ENCODE measurements around the gene DNM3. TPM values are rescaled to one million over a fixed set of nuclear protein-coding genes. Genes with fewer than 3 reads are reported as not detected.

Gene DNM3
- total RNA-seq, 1 experiment from 2014 or later: 0.11 TPM

- ChIA-PET CTCF (no interaction called here), POLR2A (no interaction called here)
- peaks cover 14% of the 10 kb centered on the region for H3K4me1 Mint-ChIP-seq (ENCODE audit: low read depth, unreplicated experiment)
- H3K4me3 Mint-ChIP-seq (ENCODE audit: unreplicated experiment): no peak overlapping the region
- no peaks in the 10 kb centered on the region for H3K9me3 Mint-ChIP-seq (ENCODE audit: unreplicated experiment)
- no peaks in the 10 kb centered on the region for H3K9me3 ChIP-seq
- H3K36me3 Mint-ChIP-seq (ENCODE audit: insufficient read depth, unreplicated experiment): peaks cover 5% of the 10 kb centered on the region
- no peaks in the 10 kb centered on the region for H3K36me3 ChIP-seq (ENCODE audit: control insufficient read depth, insufficient read depth, low read length)
- TF ChIP-seq CTCF (IDR thresholded peaks at IDR 0.05; ENCODE audit: insufficient read depth in 1 of 2, low read depth in 1 of 2, low read length in 1 of 2, severe bottlenecking in 1 of 2, unreplicated experiment in 1 of 2): no peak
- intact Hi-C loops (cut with micrococcal nuclease; ENCODE audit: unreplicated experiment): no loop called here
- H3K27me3 ChIP-seq (replicated peaks; ENCODE audit: control insufficient read depth, insufficient read depth, low read length): no peaks in the 10 kb centered on the region
- no TSS peak for BruUV-seq (replicated peaks)
- H3K4me3 ChIP-seq (ENCODE audit: low read depth, low read length): no peak overlapping the region
- no peak for DNase-seq
- 0 out of 2 replicates have a peak, but pooled peaks cover 3% of the 10 kb centered on the region for H3K4me1 ChIP-seq
- H3K27ac Mint-ChIP-seq (ENCODE audit: unreplicated experiment): no peak overlapping the region
- H3K27me3 Mint-ChIP-seq (ENCODE audit: insufficient read depth, unreplicated experiment): no peaks in the 10 kb centered on the region
These were observed 549.0 kb downstream of the DNM3 start for GRCh38 chr1:172390301-172390682.

DNA sequence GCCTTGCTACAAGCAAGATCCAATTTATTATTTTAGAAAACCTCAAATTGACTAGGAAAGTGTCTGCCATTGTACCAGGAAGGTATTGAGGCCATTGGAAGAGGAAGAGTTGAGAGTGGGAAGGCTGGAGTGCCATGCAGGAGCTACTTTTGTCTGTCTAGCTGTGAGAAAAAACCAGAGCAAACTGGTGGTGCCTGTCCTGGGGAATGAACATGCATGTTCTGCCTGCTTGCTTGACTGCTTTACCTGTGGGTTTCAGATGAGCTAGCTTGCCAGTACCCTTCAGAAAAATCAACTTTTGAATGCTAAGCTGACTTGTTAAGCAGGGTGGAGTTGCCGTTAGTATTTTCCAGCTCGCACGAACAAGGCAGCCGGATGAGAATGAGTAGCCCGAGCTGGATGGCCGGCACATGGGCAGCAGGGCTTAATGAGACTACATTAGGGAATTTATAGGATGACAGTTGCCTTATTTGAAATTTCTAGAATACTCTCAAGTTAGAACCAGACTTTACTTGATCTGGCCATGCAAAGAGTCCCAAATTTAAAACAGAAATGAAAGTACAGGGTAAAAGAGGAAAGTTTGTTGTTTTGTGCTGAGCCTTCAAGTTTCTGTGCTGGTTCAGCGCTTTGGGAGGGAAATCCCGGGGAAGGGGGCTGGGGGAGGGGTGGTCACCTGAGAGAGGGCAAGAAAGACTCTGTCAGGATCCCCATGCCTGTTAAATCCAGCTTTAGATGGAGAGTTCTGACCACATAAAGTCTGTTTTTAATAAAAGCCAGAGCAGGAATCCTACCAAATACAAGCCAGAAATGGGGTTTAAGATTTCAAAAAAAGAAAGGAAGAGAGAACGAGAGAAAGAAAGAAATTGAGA lies 549.6 kb downstream of the DNM3 start:
- no peak for TF ChIP-seq CTCF (IDR thresholded peaks at IDR 0.05; ENCODE audit: insufficient read depth in 1 of 2, low read depth in 1 of 2, low read length in 1 of 2, severe bottlenecking in 1 of 2, unreplicated experiment in 1 of 2)
- POLR2A ChIA-PET: no interaction called here
- H3K27me3 Mint-ChIP-seq (ENCODE audit: insufficient read depth, unreplicated experiment): no peaks in the 10 kb centered on the region
- Histone ChIP-seq H3K4me1 (0 out of 2 replicates have a peak, but pooled peaks cover 3% of the 10 kb centered on the region), H3K4me3 (ENCODE audit: low read depth, low read length) (no peak overlapping the region), H3K27me3 (replicated peaks; ENCODE audit: control insufficient read depth, insufficient read depth, low read length) (no peaks in the 10 kb centered on the region), H3K9me3 (no peaks in the 10 kb centered on the region), H3K36me3 (ENCODE audit: control insufficient read depth, insufficient read depth, low read length) (no peaks in the 10 kb centered on the region)
- no peak for DNase-seq
- H3K9me3 Mint-ChIP-seq (ENCODE audit: unreplicated experiment): no peaks in the 10 kb centered on the region
- no peak overlapping the region for H3K4me3 Mint-ChIP-seq (ENCODE audit: unreplicated experiment)
- CTCF ChIA-PET: no interaction called here
- H3K36me3 Mint-ChIP-seq (ENCODE audit: insufficient read depth, unreplicated experiment): peaks cover 5% of the 10 kb centered on the region
- H3K4me1 Mint-ChIP-seq (ENCODE audit: low read depth, unreplicated experiment): peaks cover 14% of the 10 kb centered on the region
- intact Hi-C loops (cut with micrococcal nuclease; ENCODE audit: unreplicated experiment): no loop called here
- BruUV-seq (replicated peaks): no TSS peak
- no peak overlapping the region for H3K27ac Mint-ChIP-seq (ENCODE audit: unreplicated experiment)

DNA sequence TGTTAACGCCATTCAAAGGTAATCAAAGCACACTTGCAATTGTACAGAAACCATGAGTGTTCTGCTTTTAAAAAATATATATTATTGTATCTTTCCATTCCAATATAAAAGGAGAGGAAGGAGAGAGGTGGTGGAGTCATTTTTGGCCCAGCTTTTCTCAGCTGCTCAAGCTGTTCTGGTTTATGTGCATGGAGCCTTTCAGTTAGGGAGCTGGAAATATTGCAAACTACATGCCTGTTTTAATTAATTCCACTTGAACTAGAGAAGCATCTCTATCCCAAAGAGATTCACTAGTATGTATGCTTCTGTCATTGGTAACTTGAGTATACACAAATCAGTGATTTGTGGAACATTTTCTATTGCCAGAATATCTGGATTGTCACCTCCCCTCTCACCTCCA lies 550.7 kb downstream of the DNM3 start:
- DNase-seq: no peak
- Mint-ChIP-seq H3K9me3 (ENCODE audit: unreplicated experiment) (no peaks in the 10 kb centered on the region), H3K4me3 (ENCODE audit: unreplicated experiment) (no peak overlapping the region), H3K36me3 (ENCODE audit: insufficient read depth, unreplicated experiment) (peaks cover 5% of the 10 kb centered on the region), H3K4me1 (ENCODE audit: low read depth, unreplicated experiment) (peaks cover 14% of the 10 kb centered on the region), H3K27me3 (ENCODE audit: insufficient read depth, unreplicated experiment) (no peaks in the 10 kb centered on the region), H3K27ac (ENCODE audit: unreplicated experiment) (no peak overlapping the region)
- no TSS peak for BruUV-seq (replicated peaks)
- H3K27me3 ChIP-seq (replicated peaks; ENCODE audit: control insufficient read depth, insufficient read depth, low read length): no peaks in the 10 kb centered on the region
- TF ChIP-seq CTCF (IDR thresholded peaks at IDR 0.05; ENCODE audit: insufficient read depth in 1 of 2, low read depth in 1 of 2, low read length in 1 of 2, severe bottlenecking in 1 of 2, unreplicated experiment in 1 of 2): no peak
- 0 out of 2 replicates have a peak, but pooled peaks cover 3% of the 10 kb centered on the region for H3K4me1 ChIP-seq
- intact Hi-C loops (cut with micrococcal nuclease; ENCODE audit: unreplicated experiment): no loop called here
- POLR2A ChIA-PET: no interaction called here
- no peak overlapping the region for H3K4me3 ChIP-seq (ENCODE audit: low read depth, low read length)
- no peaks in the 10 kb centered on the region for H3K36me3 ChIP-seq (ENCODE audit: control insufficient read depth, insufficient read depth, low read length)
- CTCF ChIA-PET: no interaction called here
- H3K9me3 ChIP-seq: no peaks in the 10 kb centered on the region

Measured in Caco-2 (cell line).